Muscle of leg (tissue), 16 donors: Measurements from ENCODE around the gene CD3D. TPM values are rescaled to one million over a fixed set of nuclear protein-coding genes. Genes with fewer than 3 reads are reported as not detected.

Experiments
- DNase-seq: peaks from one replicate; pipeline ENCODE4 v3.0.0; 2013
- H3K27ac ChIP-seq: one replicate; pipeline ENCODE4 v1.5.1; 2013; ENCODE audit warnings: mild to moderate bottlenecking, low read length, control low read depth
- H3K27me3 ChIP-seq: one replicate; pipeline ENCODE4 v1.6.1; 2013; ENCODE audit warnings: low read length; ENCODE audit not compliant: control insufficient read depth, insufficient read depth
- H3K36me3 ChIP-seq: one replicate; pipeline ENCODE4 v1.6.1; 2013; ENCODE audit warnings: low read length; ENCODE audit not compliant: control insufficient read depth, insufficient read depth
- H3K4me1 ChIP-seq: one replicate; pipeline ENCODE4 v1.6.1; 2013; ENCODE audit warnings: low read length; ENCODE audit not compliant: control insufficient read depth, insufficient read depth
- H3K4me3 ChIP-seq: one replicate; pipeline ENCODE4 v1.5.1; 2013; ENCODE audit warnings: low read length, control low read depth
- H3K9me3 ChIP-seq: replicated peaks from 2 replicates; pipeline ENCODE4 v1.6.1; 2013; ENCODE audit warnings: low read depth, low read length; ENCODE audit not compliant: control insufficient read depth
- WGBS: methylation state at CpG from one replicate; pipeline ENCODE4 v1.1.5; 2013; ENCODE audit warnings: missing lambda C conversion rate; ENCODE audit not compliant: insufficient coverage; 5-methylcytosine and 5-hydroxymethylcytosine counted together
- long read RNA-seq, 11 donors: transcript quantifications; one replicate each; lab custom pipeline, GENCODE V29; 2026
- polyA plus RNA-seq, 8 donors: library from polyadenylated mRNA; unstranded; fragments of 120-200 nt; gene quantifications; one replicate each; pipeline versions ENCODE4 v1.2.1 to v1.2.3, GENCODE V29; 2013; ENCODE audit warnings: inconsistent platforms in 1 of 8, low replicate concordance in 1 of 8; ENCODE audit not compliant: insufficient read length in 8 of 8, insufficient read depth in 1 of 8
- total RNA-seq: library from RNA; stranded (reverse); fragments of 120-200 nt; gene quantifications from one replicate; pipeline ENCODE4 v1.2.4, GENCODE V29; 2013

CD3D gene
- 0.18 TPM for total RNA-seq
- polyA plus RNA-seq, result under 1 TPM in 4 of 8 donors, not detected in 4; 0.29 to 0.74 (median 0.41) TPM
- long read RNA-seq, donor 1, result 0 reads
- long read RNA-seq, donor 2, result 0 reads
- long read RNA-seq, donor 3, partial matches to known transcripts, result 0 of 1 reads
- long read RNA-seq, donor 3, other reads (novel, unspliced or antisense), result 0 of 1 reads
- long read RNA-seq, donor 4, result 0 reads
- long read RNA-seq, donor 5, partial matches to known transcripts, result 0 of 4 reads
- long read RNA-seq, donor 5, other reads (novel, unspliced or antisense), result 0 of 4 reads
- long read RNA-seq, donor 6, result 0 reads
- long read RNA-seq, donor 7, result 0 reads
- long read RNA-seq, donor 8, result 0 reads
- long read RNA-seq, donor 9, result 0 reads
- long read RNA-seq, donor 10, result 0 reads
- long read RNA-seq, donor 11, partial matches to known transcripts, result 0 of 1 reads
- long read RNA-seq, donor 11, other reads (novel, unspliced or antisense), result 0 of 1 reads

DNA sequence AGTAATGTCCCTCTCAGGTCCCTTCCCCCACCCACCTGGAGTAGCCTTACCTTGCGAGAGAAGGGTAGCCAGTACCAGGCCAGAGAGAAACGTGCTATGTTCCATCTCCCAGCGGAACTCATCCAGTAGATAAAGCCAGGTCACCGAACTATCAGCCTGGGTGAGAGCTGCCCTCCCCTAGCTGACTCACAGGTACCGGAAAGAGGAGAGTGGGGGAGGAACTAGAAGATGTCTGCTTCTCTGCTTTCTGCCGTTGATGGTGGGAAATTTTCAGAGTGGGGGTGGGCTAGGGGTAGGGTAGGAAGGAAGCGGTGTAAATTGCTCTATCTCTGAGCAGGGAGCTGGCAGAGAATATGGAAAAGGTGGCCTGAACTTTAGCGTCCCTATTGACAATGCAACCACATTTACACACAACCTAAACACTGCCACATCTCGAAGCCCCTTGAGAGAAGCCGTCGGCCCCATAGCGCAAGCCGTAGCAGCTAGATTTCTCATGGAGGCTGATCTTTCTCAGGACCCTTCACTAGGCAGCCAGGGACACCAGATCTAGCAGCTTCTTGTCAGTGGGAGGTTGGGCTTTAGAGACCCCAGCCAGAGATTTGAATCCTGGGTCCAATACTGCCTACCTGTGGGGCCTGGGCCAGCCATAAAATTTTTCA is at the start of gene CD3D:
TSS of gene CD3D (minus strand) at position 203 of the 659 bp plus-strand sequence. CDS start at position 105, 98 bp downstream.
- Histone ChIP-seq H3K4me1 (peaks cover 2% of the 10 kb centered on the region), H3K27ac (no peak within 1 kb of the TSS), H3K27me3 (peaks cover 10% of the 10 kb centered on the region), H3K9me3 (no peaks in the 10 kb centered on the region), H3K36me3 (no peaks in the 10 kb centered on the region), H3K4me3 (no peak within 1 kb of the TSS)
- no peak for DNase-seq
- WGBS, result 80% methylated on average over 7 of the region's 13 CpGs

DNA sequence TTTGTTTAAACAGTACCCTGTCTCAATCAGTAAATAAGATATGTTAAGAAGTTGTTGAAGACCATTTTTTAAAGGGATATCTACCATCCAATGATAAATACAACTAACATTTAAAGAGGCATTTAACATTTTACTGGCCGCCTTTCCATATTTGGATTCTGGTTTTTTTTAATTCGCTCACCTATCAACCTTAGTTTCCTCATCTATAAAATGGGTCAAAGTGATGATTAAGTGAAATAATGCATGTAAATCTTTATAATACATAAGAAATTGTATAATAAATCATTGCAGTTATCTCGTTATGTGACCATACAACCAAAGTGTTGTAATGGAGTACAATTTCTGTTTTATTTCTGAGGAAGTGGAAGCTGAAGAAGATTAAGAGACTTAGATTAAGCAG is 41.2 kb upstream of the CD3D start:
- no peak overlapping the region for H3K27ac ChIP-seq
- no peak overlapping the region for H3K4me3 ChIP-seq
- H3K27me3 ChIP-seq, result no peaks in the 10 kb centered on the region
- H3K9me3 ChIP-seq, result no peaks in the 10 kb centered on the region
- peaks cover 67% of the 10 kb centered on the region for H3K36me3 ChIP-seq
- WGBS, result no CpG with 5 or more reads among the region's 3 CpGs
- no peak for DNase-seq
- no peaks in the 10 kb centered on the region for H3K4me1 ChIP-seq

DNA sequence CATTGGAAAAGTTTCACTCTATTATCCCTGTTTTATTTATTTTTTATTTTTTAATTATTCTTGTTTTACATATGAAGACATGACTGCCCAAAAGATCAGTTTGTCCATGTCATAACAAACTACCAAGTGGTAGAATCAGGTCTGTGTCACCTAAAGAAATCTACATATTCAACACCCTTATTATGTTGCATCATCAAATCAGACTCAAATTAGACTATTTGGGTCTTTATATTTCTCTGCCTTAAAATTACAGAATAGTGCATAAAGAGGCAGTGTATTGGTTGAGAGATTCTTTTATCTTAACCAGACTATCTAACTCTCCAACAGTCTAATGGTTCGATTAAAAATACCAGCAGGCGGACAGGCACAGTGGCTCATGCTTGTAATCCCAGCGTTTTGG is 40.4 kb upstream of the CD3D start:
- peaks cover 65% of the 10 kb centered on the region for H3K36me3 ChIP-seq
- 100% methylated on average over 1 of the region's 3 CpGs for WGBS

DNA sequence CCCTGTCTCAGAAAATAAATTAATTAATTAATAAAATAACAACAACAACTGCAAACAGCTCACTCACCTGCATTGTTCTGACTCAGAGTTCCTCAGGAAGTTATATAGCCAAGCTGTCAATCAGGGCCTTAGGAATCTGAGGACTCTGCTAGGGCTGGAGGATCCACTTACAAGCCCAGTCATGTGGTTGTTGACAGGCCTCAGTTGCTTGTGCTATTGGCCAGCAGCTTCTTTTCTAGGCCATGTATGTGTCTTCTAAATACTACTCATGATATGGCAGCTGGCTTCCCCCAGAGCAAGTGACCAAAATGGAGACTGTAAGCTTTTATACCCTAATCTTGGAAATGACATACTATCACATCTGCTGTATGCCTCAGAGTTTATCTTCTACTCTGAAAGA is 38.1 kb upstream of the CD3D start:
- H3K4me1 ChIP-seq, result no peaks in the 10 kb centered on the region
- H3K36me3 ChIP-seq, result peaks cover 63% of the 10 kb centered on the region
- H3K27me3 ChIP-seq, result no peaks in the 10 kb centered on the region
- H3K9me3 ChIP-seq, result no peaks in the 10 kb centered on the region
- peak; percentile 12 for DNase-seq
- no peak overlapping the region for H3K4me3 ChIP-seq
- H3K27ac ChIP-seq, result no peak overlapping the region

More for the DNA sequence above, 40.4 kb upstream of the CD3D start:
- Histone ChIP-seq H3K4me1 (no peaks in the 10 kb centered on the region), H3K27ac (no peak overlapping the region), H3K4me3 (no peak overlapping the region), H3K9me3 (no peaks in the 10 kb centered on the region), H3K27me3 (no peaks in the 10 kb centered on the region)
- DNase-seq, result no peak

DNA sequence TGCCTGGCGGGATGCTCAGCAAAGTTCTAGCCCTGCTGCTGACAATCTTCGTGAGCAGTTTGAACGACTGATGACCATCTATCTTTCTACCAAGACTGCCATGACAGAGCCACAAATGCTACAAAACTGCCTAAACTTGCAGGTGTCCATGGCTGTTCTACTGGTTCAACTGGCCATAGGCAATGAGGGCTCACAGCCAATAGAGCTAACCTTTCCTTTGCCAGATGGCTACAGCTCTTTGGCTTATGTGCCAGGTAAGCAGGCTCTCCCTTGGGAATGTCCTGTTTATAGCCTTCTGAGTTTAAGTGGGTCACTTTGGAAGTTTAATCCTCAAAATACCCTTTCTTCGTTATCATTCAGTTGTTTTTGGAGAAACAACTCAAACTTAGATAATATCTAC is 37.0 kb upstream of the CD3D start:
- H3K9me3 ChIP-seq, result no peaks in the 10 kb centered on the region
- H3K4me1 ChIP-seq, result no peaks in the 10 kb centered on the region
- no peak overlapping the region for H3K4me3 ChIP-seq
- H3K27me3 ChIP-seq, result no peaks in the 10 kb centered on the region
- 90% methylated on average over 3 of the region's 4 CpGs for WGBS
- H3K36me3 ChIP-seq, result peaks cover 64% of the 10 kb centered on the region
- DNase-seq, result no peak
- H3K27ac ChIP-seq, result no peak overlapping the region

- H3K27ac ChIP-seq, result no peak overlapping the region
- no peaks in the 10 kb centered on the region for H3K27me3 ChIP-seq
- H3K4me3 ChIP-seq, result no peak overlapping the region
- DNase-seq, result no peak
- peaks cover 72% of the 10 kb centered on the region for H3K36me3 ChIP-seq
- H3K9me3 ChIP-seq, result no peaks in the 10 kb centered on the region
- H3K4me1 ChIP-seq, result no peaks in the 10 kb centered on the region
These were observed 33.5 kb upstream of the CD3D start for GRCh38 chr11:118375978-118376377.

- peak; percentile 43 for DNase-seq
- no peak overlapping the region for H3K4me3 ChIP-seq
- 68% methylated on average over 2 of the region's 3 CpGs for WGBS
- no peaks in the 10 kb centered on the region for H3K4me1 ChIP-seq
- H3K27me3 ChIP-seq, result no peaks in the 10 kb centered on the region
- H3K27ac ChIP-seq, result no peak overlapping the region
- H3K9me3 ChIP-seq, result no peaks in the 10 kb centered on the region
- peaks cover 73% of the 10 kb centered on the region for H3K36me3 ChIP-seq
These were observed 32.2 kb upstream of the CD3D start for GRCh38 chr11:118374729-118375128.

GRCh38 chr11:118373871-118374270 is 31.4 kb upstream of the CD3D start:
- H3K4me1 ChIP-seq, result no peaks in the 10 kb centered on the region
- H3K27me3 ChIP-seq, result no peaks in the 10 kb centered on the region
- H3K9me3 ChIP-seq, result no peaks in the 10 kb centered on the region
- no peak for DNase-seq
- peaks cover 73% of the 10 kb centered on the region for H3K36me3 ChIP-seq
- H3K27ac ChIP-seq, result no peak overlapping the region
- no peak overlapping the region for H3K4me3 ChIP-seq
- WGBS, result 100% methylated on average over 2 of the region's 5 CpGs

GRCh38 chr11:118373263-118373662 is 30.8 kb upstream of the CD3D start:
- Histone ChIP-seq H3K36me3 (peaks cover 76% of the 10 kb centered on the region), H3K9me3 (no peaks in the 10 kb centered on the region), H3K27me3 (no peaks in the 10 kb centered on the region), H3K4me1 (no peaks in the 10 kb centered on the region), H3K27ac (no peak overlapping the region), H3K4me3 (no peak overlapping the region)
- WGBS, result 100% methylated on average over 2 of the region's 2 CpGs
- no peak for DNase-seq

DNA sequence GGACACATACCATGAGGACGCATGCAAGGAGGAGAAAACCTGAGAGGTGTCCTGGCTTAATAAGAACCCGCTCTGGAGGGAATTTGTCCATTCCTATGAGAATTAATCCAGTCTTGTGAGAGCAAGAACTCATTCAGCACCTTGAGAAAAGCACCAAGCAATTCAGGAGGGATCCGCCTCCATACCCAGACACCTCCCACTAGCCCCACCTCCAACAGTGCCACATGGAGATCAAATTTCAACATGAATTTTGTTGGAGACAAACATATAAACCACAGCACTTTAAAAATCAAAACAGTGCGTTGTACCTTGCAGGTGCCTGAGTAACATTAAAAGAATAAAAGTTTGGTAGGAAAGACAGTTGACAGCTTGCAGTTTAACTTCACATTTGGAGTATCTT is 28.3 kb upstream of the CD3D start:
- Histone ChIP-seq H3K27ac (no peak overlapping the region), H3K4me1 (no peaks in the 10 kb centered on the region), H3K9me3 (no peaks in the 10 kb centered on the region), H3K4me3 (no peak overlapping the region), H3K27me3 (no peaks in the 10 kb centered on the region), H3K36me3 (peaks cover 67% of the 10 kb centered on the region)
- DNase-seq, result no peak
- WGBS, result 83% methylated on average over 1 of the region's 4 CpGs
